CD4-positive, alpha-beta T cell treated with Interleukin-12 subunit alpha and Interleukin-12 subunit beta, for 1 hour (primary cell): Measurements from ENCODE around the gene FBXW2.
A peak's percentile ranks its signal among the peaks of the same experiment; 100 is the strongest.

Experiments used
- DNase-seq: peaks from one replicate; pipeline ENCODE4 v3.0.0-alpha.2; 2020

FBXW2 gene

GRCh38 chr9:120741701-120742100 lies 51.5 kb downstream of the FBXW2 start:
- DNase-seq = no peak

- DNase-seq = no peak
Observed at GRCh38 chr9:120741191-120741590, 52.0 kb downstream of the FBXW2 start.

GRCh38 chr9:120740132-120740531 lies 53.1 kb downstream of the FBXW2 start:
- no peak for DNase-seq

DNA sequence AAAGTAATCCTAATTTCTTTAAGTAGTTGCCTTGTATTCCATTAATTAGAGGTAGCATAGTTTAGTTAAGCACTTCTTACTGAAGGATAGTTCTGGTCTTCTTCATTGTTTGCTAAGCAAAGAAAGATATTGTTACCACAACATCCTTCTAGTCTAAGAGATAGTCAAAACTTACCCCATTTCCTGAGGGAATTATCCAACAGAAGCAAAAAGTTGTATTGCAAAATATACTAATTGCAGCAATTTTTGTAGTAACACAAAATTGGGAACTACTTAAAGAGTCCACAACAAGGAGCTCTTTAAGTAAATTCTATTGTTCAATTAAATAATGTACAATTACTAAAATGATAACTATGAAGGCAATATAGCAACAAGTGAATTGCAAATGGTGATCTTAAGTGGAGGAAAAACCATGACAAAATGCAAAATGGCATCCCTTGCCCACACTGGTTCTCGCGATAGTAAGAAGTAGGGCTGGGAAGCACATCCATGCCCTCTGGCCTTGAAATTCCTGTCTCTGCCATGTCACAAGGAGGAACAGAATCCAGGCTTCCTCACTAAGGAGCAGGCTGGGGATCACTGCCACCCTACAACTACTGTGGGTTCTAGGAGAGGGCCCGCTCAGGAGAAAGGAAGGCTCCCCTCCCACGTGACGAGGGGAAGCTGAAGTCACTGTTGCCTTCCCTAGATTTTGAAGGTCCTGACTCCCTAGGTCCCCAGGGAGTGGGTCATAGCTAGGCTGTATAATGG lies 55.6 kb downstream of the FBXW2 start:
- no peak for DNase-seq

GRCh38 chr9:120736881-120737280 lies 56.3 kb downstream of the FBXW2 start:
- no peak for DNase-seq

- no peak for DNase-seq
Observed at GRCh38 chr9:120735415-120736126, 57.6 kb downstream of the FBXW2 start.

GRCh38 chr9:120734607-120735410 lies 58.4 kb downstream of the FBXW2 start:
- no peak for DNase-seq

- DNase-seq = no peak
Observed at GRCh38 chr9:120733190-120733589, 60.0 kb downstream of the FBXW2 start.

GRCh38 chr9:120730654-120731514 lies 62.3 kb downstream of the FBXW2 start:
- DNase-seq = no peak

GRCh38 chr9:120729791-120730241 lies 63.4 kb downstream of the FBXW2 start:
- no peak for DNase-seq

GRCh38 chr9:120726484-120726883 lies 66.7 kb downstream of the FBXW2 start:
- DNase-seq = no peak

GRCh38 chr9:120725907-120726306 lies 67.3 kb downstream of the FBXW2 start:
- DNase-seq = no peak

GRCh38 chr9:120724757-120725400 lies 68.3 kb downstream of the FBXW2 start:
- no peak for DNase-seq

DNA sequence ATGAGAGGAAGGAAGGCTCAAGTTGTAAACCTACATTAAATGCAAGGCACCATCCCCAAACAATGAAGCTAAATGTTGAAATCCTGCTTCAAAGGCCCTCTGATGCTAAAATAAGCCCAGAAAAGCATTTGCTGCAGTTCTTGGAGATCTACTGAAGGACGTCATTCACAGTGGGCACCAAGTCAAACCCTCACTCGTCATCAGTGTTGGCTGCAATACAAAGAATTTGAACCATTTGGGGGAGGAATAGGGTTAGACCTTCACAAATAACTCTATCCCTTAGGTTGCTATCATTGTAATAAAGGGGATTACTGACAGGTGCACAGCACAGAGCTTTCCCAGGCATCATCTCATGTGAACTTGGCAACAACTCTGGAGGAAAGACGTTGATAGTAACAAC lies 69.7 kb downstream of the FBXW2 start:
- DNase-seq = no peak

GRCh38 chr9:120720404-120720803 lies 72.8 kb downstream of the FBXW2 start:
- no peak for DNase-seq

DNA sequence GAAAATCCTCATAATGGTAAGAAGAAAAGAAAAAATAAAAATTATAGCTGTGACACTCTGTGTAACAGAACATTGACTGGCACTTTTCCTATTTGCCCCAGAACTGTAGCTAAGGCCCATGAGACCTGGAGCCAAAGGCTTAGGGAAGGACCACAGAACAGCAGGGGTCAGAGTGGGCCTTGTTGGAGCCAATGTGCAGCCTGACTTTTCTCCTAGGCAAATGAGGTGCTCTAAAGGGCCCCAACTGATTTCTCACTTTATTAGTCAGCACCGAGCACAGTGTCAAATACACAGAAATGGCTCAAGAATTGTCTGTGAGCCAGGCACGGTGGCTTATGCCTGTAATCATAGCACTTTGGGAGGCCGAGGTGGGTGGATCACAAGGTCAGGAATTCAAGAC lies 74.9 kb downstream of the FBXW2 start:
- DNase-seq = no peak

DNA sequence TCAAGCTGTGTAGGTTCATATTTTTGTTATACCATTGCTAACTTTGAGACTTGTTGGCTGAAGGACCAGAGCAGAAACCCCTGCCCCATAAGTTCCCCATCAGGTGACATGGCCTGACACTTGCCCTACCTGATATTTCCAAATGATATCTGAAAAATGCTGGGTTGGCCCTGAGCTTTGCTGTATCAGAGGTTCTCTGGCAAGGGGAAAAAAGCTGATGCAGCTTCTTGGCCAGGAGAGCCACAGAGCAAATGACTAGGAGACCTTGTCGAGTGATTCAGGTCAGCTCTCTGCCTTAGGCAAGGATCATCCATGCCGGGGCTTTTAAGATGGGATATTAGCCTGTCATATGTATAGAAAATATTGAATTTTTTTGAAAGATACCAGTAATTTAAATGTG lies 76.0 kb downstream of the FBXW2 start:
- DNase-seq = no peak

GRCh38 chr9:120716483-120716882 lies 76.7 kb downstream of the FBXW2 start:
- no peak for DNase-seq

- no peak for DNase-seq
Observed at GRCh38 chr9:120715389-120715924, 77.8 kb downstream of the FBXW2 start.

DNA sequence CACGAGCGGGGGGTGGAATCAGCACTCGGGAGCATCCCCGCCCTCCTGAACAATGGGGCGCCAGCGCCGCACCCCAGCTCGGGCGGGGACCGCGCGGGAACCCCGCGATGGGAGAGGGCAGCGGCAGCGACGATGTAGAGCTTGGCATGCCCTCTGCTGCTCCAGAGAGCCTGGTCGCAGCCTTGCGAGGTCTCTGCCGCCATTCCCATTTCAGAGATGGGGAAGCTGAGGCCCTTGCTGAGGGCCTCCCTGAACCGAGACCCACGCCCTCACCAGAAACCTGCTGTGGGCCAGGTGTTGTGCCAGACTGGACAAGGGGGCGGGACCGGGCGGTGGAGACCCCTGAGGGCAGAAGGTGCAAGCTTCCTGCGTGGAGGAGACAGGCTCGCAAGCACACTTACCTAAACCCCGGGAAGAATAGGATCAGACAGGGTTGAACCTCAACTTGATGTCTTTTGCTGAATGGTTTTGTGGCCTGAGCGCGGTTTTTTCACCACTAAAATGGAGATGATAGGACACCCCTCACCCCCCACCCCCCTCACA lies 78.3 kb downstream of the FBXW2 start:
- DNase-seq = no peak

GRCh38 chr9:120714088-120714845 lies 78.9 kb downstream of the FBXW2 start, which contains the start of gene MEGF9:
MEGF9 (minus strand) TSS chr9:120714470; CDS start chr9:120714358, 112 bp downstream.
- DNase-seq = peak; percentile 95
